GM08714 (cell line): ENCODE results near the gene DCX.

Experiments
- H3K4me3 ChIP-seq: fragments of 200-500 bp; sonication (Bioruptor generic); 2 replicates; pipeline ENCODE4 v1.5.1; 2014; ENCODE audit warnings: mild to moderate bottlenecking, low read length, inconsistent platforms
- ZNF274 ChIP-seq: IDR thresholded peaks from 2 replicates; pipeline ENCODE4 v1.6.1; 2012; ENCODE audit warnings: mild to moderate bottlenecking, low read depth, low read length

Gene DCX

DNA sequence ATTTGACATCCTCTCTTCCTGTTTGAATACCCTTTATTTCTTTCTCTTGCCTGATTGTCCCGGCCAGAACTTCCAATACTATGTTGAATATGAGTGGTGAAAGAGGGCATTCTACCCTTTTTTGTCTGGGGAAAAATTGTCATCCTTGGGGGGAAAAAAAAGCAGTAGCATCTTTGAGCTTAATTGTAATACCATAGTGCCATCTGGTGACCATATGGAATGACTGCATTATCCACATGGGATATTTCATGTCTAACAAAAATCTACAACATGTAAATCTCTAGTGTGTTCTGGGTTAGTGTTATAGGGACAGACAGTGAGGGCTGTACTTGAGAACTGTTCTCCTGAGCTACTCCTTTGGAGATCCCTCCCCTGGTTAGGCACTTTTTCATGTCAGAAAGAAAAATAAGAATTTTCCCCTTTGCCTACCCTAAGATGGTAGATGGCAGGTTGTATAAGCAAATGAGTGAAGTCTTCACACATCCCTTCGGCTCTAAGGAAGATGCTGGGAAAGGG lies 167.7 kb downstream of the DCX start:
- no peak overlapping the region for H3K4me3 ChIP-seq
- TF ChIP-seq ZNF274: no peak
